Measurements from ENCODE around the gene PARP8. TPM values are rescaled to one million over a fixed set of nuclear protein-coding genes. Genes with fewer than 3 reads are reported as not detected.

PARP8 gene
- total and polyA plus RNA-seq, 2 of the 4 experiments (the other 2 are of a cell fraction), result 6.9 to 8.2 TPM

- Histone ChIP-seq H3K9me3 (ENCODE audit: control insufficient read depth, insufficient read depth, low read length) (no peaks in the 10 kb centered on the region), H3K4me3 (ENCODE audit: insufficient read depth, low read depth, low read length) (no peak overlapping the region), H4K20me1 (ENCODE audit: insufficient read depth, low read length) (no peaks in the 10 kb centered on the region), H2AFZ (replicated peaks; ENCODE audit: low read length, poor library complexity) (no peak overlapping the region), H3K4me1 (ENCODE audit: control insufficient read depth, insufficient read depth, low read length) (no peaks in the 10 kb centered on the region), H3K79me1 (ENCODE audit: low read depth in 1 of 2, low read length in 2 of 2) (no peaks in the 10 kb centered on the region), H2BK15ac (ENCODE audit: low read depth, low read length) (no peak overlapping the region), H2BK20ac (ENCODE audit: low read depth, low read length) (no peak overlapping the region), H2AK5ac (ENCODE audit: low read depth, low read length) (no peak overlapping the region), H3K14ac (replicated peaks; ENCODE audit: low read depth, low read length) (no peak overlapping the region), H4K5ac (ENCODE audit: low read depth, low read length) (no peak overlapping the region), H4K8ac (ENCODE audit: low read depth in 2 of 2, low read length in 2 of 2) (no peak overlapping the region), H3K23ac (ENCODE audit: low read depth, low read length) (no peak overlapping the region), H3K27ac (ENCODE audit: insufficient read depth, low read length) (no peak overlapping the region), H3K36me3 (ENCODE audit: control insufficient read depth, insufficient read depth, low read length) (no peaks in the 10 kb centered on the region), H3K9me1 (ENCODE audit: insufficient read depth, low read length) (no peaks in the 10 kb centered on the region), H4K91ac (ENCODE audit: insufficient read depth, low read depth, low read length) (no peak overlapping the region), H3K4me2 (ENCODE audit: low read depth, low read length) (no peak overlapping the region), H3K18ac (ENCODE audit: low read depth, low read length) (no peak overlapping the region), H2BK5ac (ENCODE audit: low read depth, low read length, poor library complexity, severe bottlenecking) (no peak overlapping the region), H2AK9ac (replicated peaks; ENCODE audit: low read depth, low read length, poor library complexity) (no peak overlapping the region), H3K27me3 (ENCODE audit: control insufficient read depth, insufficient read depth, low read length) (no peaks in the 10 kb centered on the region), H2BK120ac (ENCODE audit: low read depth, low read length) (no peak overlapping the region), H3K4ac (ENCODE audit: low read depth, low read length) (no peak overlapping the region), H3K56ac (ENCODE audit: extremely low read depth, insufficient read depth, low read length) (no peak overlapping the region), H3K9ac (ENCODE audit: low read depth, low read length) (no peak overlapping the region)
- no peak for TF ChIP-seq RCOR1 (IDR thresholded peaks at IDR 0.05; ENCODE audit: insufficient replicate concordance, low read length)
- no peak for TF ChIP-seq CTCF (conservative IDR thresholded peaks at IDR 0.05; ENCODE audit: low read depth, low read length)
- no peak for TF ChIP-seq RAD21 (IDR thresholded peaks at IDR 0.05; ENCODE audit: low read length)
- TF ChIP-seq RFX5 (IDR thresholded peaks at IDR 0.05; ENCODE audit: low read depth, low read length), result no peak
- TF ChIP-seq FOS (IDR thresholded peaks at IDR 0.05; ENCODE audit: low read depth, low read length), result no peak
- TF ChIP-seq MAZ (IDR thresholded peaks at IDR 0.05; ENCODE audit: borderline replicate concordance, low read depth, low read length), result no peak
- TF ChIP-seq MXI1 (IDR thresholded peaks at IDR 0.05; ENCODE audit: borderline replicate concordance, low read depth, low read length), result no peak
- no peak for TF ChIP-seq CHD1 (IDR thresholded peaks at IDR 0.05; ENCODE audit: low read depth, low read length)
- TF ChIP-seq USF2 (IDR thresholded peaks at IDR 0.05; ENCODE audit: low read depth, low read length), result no peak
- TF ChIP-seq SMC3 (IDR thresholded peaks at IDR 0.05; ENCODE audit: low read depth, low read length), result no peak
- TF ChIP-seq NFE2L2 (IDR thresholded peaks at IDR 0.05; ENCODE audit: low read depth, low read length), result no peak
- TF ChIP-seq ELK1 (IDR thresholded peaks at IDR 0.05; ENCODE audit: borderline replicate concordance, low read depth, low read length), result no peak
- no peak for TF ChIP-seq CEBPB (IDR thresholded peaks at IDR 0.05; ENCODE audit: low read depth, low read length)
- TF ChIP-seq BHLHE40 (IDR thresholded peaks at IDR 0.05; ENCODE audit: low read depth, low read length), result no peak
- no peak for TF ChIP-seq POLR2A (IDR thresholded peaks at IDR 0.05; ENCODE audit: low read depth, low read length)
- DNase-seq, result no peak
- ChIA-PET CTCF (no interaction called here), POLR2A (ENCODE audit: unreplicated experiment) (no interaction called here)
- no CpG with 5 or more reads among the region's 3 CpGs for WGBS, 2 experiments (ENCODE audit: extremely low coverage in 2 of 2, insufficient read length in 1 of 2)
- intact Hi-C loops (cut with micrococcal nuclease) (no loop called here), in situ Hi-C loops (cut with MboI; ENCODE audit: low sequenced_read_pairs) (no loop called here), dilution Hi-C loops (cut with HindIII; ENCODE audit: low sequenced_read_pairs, unreplicated experiment) (no loop called here)
- BruUV-seq (replicated peaks), result no TSS peak
- ATAC-seq (ENCODE audit: low read depth), result no peak
Measured at GRCh38 chr5:50849554-50849953, 183.1 kb downstream of the PARP8 start.

Measured in IMR-90 (cell line).